MV-4-11 (cell line): Measurements from ENCODE around the gene PRKCA.
A peak's percentile ranks its signal among the peaks of the same experiment; 100 is the strongest.

ENCODE experiments used
- DNase-seq: peaks from one replicate; lab custom pipeline; 2025; lab: John Stamatoyannopoulos, UW

Gene PRKCA

DNA sequence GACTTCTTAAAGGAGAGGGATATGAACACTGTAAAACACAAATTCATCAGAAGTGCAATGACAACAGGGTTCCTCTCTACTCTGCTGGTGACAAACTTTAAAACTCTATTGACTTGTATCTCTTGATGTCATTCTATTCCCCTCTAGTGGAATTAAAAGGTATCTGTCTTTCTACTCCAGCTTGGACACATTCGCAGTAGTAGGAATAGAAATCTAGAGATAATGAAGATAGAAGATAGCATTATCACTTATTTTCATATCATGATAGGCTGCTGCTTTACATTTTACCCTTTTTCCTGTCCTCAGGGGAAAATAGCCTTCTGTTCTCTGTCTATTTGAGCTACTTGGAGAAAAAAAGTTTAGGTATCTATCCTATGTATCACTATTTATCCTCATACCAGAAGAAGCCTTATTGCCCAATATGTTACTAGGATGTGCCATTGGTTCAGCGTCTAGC is 322.9 kb downstream of the PRKCA start:
- DNase-seq, result peak; percentile 25

DNA sequence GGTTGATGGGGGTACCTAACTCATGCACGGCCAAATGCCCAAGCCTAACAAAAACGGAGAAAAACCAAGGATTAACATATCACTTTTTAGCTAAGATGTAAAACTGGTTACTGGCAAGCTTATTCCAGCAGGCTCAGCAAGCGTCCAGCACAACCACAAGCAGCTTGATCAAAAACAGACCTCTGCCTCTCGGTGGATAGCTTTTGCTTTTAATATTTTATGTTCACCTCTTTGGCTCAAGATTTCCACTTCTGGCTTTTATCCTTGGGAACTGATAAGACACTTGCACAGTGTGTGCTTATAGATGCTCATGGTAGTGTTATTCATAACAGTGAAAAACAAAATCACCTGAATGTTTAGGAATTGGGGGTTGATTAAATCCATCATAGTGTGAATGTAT is 325.6 kb downstream of the PRKCA start:
- DNase-seq, result no peak

DNA sequence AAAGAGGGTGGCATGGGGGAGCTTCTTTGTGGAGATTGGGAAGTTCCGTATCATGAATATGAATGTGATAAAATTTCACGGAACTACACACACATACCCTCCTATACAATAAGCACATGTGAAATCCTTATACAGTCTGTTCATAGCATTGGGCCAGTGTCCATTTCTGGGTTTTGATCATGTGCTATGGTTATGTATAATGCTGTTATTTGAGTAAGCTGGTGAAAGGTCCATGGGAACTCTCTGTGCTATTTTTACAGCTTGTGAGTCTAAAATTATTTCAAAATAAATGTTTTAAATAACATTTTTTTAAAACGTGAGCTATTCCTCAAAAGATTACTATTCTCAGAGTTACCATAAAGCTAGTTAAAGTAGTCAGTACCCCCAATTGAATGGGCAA is 327.3 kb downstream of the PRKCA start:
- no peak for DNase-seq

DNA sequence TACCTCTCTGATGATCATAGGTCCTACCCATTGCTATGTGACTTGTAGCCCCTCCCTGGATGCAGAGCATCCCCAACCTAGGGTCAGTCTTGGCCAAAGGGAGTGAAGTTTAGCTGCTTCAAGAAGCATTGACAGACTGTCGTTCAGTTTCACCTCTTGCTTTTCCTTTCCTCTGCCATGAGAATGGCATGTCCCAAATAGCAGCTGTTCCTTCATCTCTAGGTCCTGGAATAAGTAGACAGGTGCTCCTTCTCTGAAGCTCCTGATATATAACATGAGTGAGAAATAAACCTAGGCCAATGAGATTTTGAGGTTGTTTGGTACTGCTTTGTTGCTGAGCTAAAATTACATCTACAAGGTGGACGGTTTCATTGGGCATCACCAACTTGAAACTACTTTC is 328.0 kb downstream of the PRKCA start:
- no peak for DNase-seq

DNA sequence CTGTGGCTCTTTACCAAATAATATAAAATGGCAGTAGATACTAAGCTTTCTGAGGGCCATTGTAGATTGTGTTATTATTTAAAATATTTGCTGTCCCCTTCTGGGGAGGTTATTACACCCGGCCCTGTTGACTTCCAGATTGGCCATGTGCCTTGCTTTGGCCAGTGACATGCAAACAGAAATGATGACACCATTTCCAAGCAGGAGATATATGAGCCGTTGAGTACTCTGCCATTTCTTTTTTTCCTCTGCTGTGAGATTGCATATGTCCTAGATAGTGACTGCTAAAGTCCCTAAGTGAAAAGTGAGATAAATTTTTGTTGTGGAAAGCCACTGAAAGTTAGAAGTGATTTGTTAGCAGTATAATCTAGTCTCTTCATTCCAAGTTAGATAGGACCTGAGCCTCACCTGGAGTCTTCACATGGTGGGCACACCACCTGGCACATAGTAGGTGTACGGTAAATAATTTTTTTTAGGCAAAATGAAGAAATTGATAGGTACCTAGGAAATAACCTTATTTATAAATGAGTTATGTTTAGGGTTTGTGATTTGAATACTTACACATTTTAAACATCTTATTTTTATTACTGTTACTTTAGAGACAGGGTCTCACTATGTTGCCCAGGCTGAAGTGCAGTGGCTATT is 328.5 kb downstream of the PRKCA start:
- no peak for DNase-seq

DNA sequence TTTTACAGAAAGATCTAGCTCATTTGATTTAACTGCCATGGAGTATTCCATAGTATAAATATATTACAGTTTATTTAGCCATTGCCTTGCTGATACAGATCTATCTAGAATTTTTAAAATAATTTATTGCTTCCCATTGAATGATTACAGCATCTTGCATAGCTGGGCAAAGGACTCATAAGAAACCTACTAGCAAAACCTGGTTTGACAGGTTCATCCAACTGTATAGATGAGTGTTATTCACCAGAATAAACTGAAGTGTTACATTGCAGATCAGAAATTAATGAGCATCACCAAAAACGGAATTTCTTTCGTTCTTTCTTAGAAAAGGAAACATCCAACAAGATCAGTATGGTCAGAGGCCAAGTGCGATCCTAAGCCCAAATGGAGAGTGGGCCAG is 330.3 kb downstream of the PRKCA start:
- no peak for DNase-seq

DNA sequence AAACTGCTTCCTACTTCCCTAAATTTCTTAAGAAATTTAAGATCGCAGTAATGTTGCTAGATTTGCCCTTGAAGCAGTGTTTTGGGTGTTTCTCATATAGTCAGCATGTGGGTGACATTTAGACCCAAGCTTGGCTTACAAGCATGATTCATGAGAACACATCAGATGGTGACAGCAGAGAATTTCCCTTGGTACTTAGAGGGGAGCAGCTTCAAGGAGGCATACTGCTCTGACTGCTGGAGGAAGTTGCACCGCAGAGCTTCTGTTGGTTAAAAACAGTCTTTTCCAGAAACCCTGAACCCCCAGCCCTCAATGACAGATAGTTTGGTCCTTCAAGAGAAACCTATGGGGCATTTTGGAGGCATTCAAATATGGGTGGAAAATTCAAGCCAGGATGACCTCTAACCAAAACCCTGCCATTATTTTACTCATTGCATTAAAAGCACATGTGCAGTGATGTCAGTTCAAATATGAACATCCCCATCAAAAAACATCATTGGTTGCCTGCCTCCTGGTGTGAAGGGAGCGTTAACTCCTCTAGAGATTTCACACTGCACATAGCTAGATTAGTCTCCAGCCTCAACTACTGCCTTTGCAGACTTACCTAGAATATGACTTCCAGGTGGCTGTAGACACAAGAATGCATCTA is 331.0 kb downstream of the PRKCA start:
- peak; percentile 87 for DNase-seq

DNA sequence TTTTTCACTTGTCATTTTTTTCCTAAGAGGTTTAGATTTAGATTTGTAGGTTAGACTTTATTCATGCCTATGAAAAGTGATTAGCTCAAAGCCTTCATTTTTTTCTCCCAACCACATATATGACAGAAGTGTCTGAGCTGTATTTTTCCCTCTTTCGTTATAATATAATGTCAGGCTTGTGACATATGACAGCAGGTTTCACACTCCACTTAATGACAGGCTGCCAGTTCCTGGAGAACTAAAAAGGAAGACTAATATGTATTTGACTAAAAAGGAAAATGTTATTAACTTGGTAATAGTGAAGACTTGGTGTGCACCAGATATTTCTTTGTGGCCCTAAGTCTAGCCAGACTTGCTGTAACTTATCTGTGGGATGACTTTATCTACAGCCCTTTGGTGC is 331.8 kb downstream of the PRKCA start:
- DNase-seq, result no peak

DNA sequence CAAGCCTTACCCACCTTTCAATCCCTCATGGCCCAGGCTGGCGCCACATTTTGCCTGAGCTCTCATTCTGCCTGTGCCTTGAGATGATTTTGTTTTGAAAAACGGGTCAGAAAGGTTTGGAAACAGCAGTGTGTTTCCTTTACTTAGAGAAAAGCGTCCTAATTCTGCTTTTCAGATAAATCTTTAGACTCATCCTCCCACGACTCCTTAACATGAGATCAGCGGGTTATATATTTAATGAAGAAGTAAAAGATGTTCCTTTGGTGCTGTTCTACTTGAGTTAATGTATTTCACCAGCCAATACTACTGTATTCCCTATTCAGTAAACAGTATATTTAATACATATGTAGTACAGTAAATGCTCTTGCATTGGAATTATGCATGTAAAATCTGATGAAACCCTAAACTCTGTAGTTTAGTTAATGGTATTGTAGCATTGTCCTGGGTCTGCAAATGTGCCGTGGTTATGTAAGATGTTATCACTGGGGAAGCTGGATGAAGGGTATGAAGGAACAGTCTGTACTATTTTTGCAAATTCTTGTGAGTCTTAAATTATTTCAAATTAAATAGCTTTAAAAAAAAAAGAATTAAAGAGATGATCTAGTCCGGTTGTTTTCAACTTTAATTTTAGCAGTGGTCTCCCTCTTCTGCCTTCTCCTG is 333.1 kb downstream of the PRKCA start:
- DNase-seq, result no peak

DNA sequence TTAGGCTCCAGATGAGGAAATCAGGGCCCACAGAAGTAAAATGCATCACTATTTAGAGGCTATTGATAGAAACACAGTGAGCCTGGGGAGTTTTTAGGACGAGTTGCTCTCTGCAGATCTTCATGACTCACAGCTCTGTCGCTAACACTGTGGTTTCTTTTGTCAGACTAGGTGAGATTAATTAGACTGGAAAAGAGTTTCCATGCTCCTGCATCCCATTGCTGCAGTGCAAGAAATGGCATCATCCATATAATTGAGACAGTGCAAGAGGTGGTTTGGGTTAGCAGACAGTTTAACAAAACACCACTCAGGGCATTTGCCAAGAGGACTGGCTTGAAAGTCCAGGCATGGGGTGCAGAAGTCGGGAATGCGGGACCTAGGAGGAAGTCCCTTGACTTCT is 333.7 kb downstream of the PRKCA start:
- peak; percentile 47 for DNase-seq

DNA sequence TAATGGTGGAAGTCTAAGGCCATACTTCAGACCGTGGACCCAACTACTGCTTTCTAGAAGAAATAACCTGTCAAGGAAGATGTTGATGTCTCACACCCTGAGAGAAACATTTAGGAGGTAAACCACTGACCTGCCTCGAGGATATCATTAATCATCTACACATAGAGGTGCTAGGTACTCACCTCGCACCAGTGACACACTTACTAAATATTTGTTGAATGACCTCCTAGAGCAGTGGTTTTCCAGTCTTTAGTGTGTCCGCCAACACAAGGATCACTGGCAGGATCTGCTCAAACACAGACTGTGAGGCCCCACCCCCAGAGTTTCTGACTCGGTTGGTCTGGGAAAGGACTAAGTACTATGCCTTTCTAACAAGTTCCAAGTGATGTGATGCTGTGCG is 335.1 kb downstream of the PRKCA start:
- no peak for DNase-seq

DNA sequence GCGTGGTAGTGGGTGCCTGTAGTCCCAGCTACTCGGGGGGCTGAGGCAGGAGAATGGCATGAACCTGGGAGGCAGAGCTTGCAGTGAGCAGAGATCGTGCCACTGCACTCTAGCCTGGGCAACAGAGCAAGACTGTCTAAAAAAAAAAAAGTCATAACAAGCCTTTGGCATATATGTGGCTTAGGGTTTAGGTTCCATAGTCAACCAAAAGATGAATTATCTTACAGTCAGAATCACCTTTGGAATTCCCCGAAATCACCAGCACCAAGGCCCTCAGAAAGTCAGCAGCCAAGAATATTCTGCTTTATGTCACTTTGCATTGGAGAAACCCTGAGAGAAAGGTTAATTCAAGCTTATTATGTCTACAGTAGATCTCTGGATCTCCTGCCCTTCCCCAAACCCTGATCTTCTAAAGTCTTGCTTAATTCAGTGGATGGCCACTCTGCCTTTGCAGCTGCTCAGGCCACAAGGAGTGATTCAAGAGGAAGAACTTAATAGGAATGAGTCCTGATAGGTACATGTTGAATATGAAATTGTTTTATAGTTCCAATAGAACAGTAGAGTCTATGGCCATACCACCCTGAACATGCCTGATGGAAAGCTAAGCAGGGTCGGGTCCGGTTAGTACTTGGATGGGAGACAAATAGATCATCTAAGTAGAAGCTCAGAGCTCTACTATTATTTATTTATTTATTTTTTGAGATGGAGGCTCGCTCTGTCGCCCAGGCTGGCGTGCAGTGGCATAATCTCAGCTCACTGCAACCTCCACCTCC is 336.5 kb downstream of the PRKCA start:
- DNase-seq, result no peak

DNA sequence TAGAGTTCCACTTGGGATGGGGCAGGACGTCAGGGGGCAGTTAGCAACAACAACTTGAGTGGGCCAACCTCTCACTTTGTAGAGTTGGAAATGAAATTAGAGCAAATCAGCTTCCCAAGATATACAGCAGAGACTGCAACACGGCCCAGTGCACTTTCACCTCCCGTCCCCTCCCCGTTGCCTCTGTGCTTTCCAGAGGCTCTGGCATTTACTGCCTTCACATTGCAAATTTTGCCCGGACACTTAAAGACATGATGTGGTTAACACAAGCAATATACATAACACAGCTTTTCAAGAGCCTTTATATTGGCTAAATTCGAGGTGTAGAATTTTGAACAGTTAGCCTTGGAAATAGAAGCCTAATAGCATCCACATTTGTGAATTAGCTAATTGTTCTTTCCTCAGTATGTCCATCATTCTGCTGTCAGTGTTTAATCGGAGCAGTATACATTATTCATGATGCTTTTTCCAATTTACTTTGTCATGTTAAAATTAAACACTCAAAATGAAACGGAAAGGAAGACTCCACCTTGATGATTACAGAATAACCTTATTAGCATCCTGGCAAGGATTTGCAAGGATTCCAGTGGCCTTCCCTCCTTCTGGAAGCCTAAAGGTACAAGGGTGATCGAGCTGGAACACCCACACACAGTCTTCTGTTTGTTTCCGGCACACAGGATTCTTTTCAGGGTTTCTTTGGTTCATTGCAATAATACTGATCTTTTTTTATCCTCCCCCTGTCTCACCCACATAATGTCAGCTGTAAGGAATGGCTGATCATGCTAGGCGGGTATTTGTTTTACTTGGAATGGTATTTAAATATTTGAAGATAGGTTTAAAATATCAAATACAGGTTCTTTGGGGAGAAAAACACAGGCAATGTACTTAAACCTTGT is 341.6 kb downstream of the PRKCA start:
- no peak for DNase-seq

DNA sequence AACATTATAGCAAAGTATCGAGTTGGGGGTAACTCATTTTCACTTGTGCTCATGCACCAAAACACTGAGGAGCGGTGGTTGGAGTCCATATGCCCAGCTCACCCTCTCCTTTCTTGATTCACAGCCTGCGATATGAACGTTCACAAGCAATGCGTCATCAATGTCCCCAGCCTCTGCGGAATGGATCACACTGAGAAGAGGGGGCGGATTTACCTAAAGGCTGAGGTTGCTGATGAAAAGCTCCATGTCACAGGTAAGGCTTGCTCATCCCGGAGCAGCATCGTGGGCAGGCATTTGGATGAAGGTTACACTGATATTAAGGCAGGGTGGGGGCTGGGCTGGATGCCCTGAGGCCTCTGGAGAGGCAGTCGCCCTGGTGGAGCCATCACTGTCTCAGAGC is 342.8 kb downstream of the PRKCA start:
- no peak for DNase-seq

DNA sequence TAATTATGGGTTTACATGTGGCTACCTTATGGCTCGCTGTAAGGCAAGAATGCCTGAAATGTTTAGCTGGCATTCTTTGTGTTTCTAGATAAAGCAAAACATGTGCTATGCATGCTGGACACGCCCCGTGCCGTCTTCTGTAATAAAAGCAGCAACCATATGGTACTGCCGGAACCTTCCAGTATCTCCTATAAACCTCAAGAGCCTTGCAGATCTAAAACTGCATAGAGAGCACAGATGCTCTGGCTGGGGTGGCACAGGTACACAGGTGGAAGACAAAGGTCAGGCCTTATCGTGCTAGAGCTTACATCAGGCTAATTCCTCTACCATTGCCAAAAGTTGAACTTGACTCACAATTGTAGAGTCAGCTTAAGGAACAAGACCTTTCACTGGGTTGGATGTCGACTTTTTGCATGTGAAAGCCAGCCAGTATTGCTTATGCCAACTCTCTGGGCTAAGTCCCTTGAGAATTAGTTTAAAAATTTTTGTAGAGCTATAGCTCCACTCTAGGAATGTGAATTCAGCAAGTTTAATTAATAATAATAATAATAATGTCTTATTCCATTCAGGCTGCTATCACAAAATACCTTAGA is 345.1 kb downstream of the PRKCA start:
- DNase-seq, result no peak

DNA sequence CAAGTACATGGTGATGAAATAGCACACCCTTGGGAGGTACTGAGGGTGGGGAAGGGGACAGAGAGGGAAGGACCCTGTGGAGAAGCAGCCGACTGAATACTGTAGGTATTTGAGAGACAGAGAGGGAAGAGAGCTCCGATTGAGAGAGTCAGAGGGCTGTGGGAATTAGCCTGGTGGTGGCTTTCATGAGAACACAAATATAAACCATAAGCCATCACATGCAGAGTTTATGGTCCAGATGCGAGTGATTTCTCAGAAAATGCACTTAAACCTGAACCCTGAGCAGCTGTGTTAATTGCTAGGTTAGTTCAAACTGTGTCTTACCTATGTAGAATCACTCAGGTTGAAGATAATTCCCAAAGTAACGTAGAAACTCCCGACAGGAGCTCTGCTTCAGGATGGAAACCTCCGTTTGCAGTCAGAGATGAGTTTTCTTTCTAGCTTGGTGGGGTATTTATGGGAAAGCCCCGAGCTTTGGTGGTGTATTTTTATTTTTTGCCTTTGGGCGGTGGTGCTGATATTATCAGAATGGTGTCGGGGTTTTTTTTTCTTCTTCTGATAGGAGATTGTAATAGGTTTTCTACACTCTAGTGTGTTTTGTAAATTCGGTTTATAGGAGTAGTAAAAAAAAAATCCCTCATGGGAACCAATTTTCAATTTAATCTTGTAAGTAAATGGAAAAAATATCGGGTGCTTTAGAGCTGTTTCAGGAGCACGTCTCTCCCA is 347.6 kb downstream of the PRKCA start:
- no peak for DNase-seq

DNA sequence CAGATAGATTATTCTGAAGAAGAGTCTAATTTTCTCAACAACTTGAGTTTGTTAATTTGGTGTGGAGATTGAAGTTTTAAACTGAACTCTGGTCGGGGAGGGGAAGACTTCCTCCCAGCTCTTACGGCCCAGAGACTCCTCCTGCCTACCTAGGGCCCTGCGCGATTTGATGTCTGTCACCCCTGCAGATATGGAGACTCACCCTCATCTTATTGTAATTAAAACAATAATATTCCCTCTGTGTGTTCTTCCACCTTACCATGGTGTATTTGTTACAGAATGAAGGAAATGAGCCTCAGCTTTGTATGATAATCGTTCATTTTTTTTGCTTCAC is 348.1 kb downstream of the PRKCA start:
- no peak for DNase-seq

DNA sequence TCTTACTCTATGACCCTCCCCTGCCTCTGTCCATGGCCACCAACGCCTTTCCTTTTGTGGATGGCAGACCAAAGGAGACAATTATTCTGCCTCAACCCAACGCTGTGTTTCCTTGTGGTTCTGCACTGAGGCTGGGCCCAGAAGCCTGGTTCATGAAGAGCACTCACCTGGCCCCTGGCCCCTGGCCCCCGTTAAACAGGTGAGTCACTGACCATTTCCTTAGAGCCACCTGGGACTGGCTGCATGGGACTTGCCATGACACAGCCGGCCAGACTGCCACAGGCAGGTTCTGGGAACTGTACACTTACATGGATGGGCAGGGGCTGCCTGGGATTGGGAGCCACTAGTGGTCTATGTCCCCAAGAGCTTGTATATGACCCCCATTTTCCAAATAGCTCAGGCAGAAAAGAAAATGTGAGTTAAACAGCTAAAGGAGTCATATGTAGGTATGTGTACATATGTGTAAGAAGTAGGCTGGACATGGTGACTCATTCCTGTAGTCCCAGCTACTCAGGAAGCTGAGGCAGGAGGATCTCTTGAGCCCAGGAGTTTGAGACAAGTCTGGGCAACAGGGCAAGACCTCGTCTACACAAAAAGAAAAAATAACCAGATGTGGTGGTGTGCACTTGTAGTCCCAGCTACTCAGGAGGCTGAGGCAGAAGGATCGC is 350.6 kb downstream of the PRKCA start:
- no peak for DNase-seq

DNA sequence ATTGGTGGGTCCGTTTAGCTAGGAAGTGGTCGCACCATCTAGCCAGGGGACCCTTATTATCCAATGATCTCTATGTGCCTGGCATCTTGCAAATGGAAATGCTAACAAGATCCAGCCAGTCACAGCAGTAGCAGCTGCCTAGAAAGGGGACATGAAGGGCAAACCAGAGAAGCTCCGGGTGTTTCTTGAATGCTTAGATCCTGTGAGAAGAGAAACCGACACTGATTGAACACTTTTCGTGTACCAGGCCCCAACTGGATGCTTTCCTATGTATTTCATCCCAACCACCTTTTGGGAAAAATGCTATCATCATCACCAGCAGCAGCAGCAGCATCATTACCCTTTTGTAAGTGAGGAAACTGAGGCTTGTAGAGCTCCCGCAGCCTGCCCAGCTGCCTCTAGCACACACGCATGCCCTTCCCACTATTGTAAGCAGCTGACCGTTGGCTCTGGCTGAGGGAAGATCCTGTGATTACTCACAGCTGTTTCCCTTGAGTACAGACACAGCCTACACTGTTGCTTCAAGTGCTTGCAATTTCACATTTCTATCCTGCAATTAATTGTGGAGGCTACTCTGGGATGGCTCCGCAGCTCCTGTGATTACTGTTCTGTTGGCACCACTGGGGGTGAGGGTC is 351.8 kb downstream of the PRKCA start:
- no peak for DNase-seq

DNA sequence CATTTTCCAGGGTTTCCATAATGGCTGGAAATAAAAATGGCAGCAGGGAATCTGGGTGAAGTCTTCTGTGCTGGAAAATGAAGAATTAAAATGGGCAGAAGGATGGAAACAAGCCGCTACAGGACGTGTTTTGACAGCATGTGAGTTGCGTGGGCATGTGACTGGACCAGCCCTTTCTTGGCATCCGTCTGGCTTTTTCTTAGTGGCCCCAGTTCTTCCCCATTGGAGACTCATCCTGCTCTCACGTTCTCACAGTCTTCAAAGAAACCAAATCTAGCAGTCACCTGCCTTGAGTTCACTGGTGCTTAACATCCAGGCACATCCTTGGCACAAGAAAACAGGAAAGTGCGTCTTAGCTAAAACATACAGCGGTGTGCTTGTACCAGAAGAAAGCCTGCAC is 352.4 kb downstream of the PRKCA start:
- no peak for DNase-seq
